B cell (primary cell): ENCODE results near the gene PRRT3. TPM values are rescaled to one million over a fixed set of nuclear protein-coding genes. Genes with fewer than 3 reads are reported as not detected.

Experiments
- ATAC-seq: fragments of 200-7000 bp; cut with Tn5 transposase; one replicate; pipeline ENCODE4 v1.10.0; 2021; ENCODE audit warnings: low read depth, mild to moderate bottlenecking, moderate number of reproducible peaks, moderate library complexity
- CTCF ChIA-PET: fragments of 350-600 bp; sonication (Branson Sonifier 250); formaldehyde crosslinking; loops from one replicate; lab custom pipeline; 2021; ENCODE audit warnings: antibody characterized with exemption, inconsistent platforms; lab: Charles Lee
- POLR2A ChIA-PET: fragments of 350-600 bp; sonication (Branson Sonifier 250); formaldehyde crosslinking; loops from one replicate; lab custom pipeline; 2021; ENCODE audit warnings: antibody characterized with exemption; lab: Charles Lee
- DNase-seq: peaks from one replicate; pipeline ENCODE4 v3.0.0; 2013
- H2AFZ ChIP-seq: 2 replicates; pipeline ENCODE4 v1.6.1; 2012; ENCODE audit warnings: mild to moderate bottlenecking, low read depth, low read length; ENCODE audit not compliant: insufficient read depth, poor library complexity, severe bottlenecking
- H3K27ac ChIP-seq, 2 donors: 1 replicate in 1 of 2; 2 replicates in 1 of 2; pipeline ENCODE4 v1.5.1; 2012 to 2013; ENCODE audit warnings: low read length in 2 of 2, mild to moderate bottlenecking in 2 of 2, moderate library complexity in 1 of 2
- H3K27me3 ChIP-seq, 4 experiments: fragments of 200-600 bp in 1 of 4; sonication (generic) in 1 of 4; replicated peaks in 1 of 4; 1 replicate in 2 of 4; 2 replicates in 2 of 4; pipeline versions ENCODE4 v1.6.1 to v1.7.0; 2013 to 2016; ENCODE audit warnings: low read length in 3 of 4, mild to moderate bottlenecking in 2 of 4, mixed read lengths in 1 of 4, moderate library complexity in 1 of 4; ENCODE audit not compliant: insufficient read depth in 4 of 4, control insufficient read depth in 3 of 4; ENCODE audit errors: control extremely low read depth in 1 of 4
- H3K36me3 ChIP-seq, 2 experiments: replicated peaks in 1 of 2; 1 replicate in 1 of 2; 2 replicates in 1 of 2; pipeline versions ENCODE4 v1.6.1 to v1.7.1; 2013; ENCODE audit warnings: low read length in 1 of 2; ENCODE audit not compliant: insufficient read depth in 2 of 2, control insufficient read depth in 1 of 2; ENCODE audit errors: control extremely low read depth in 1 of 2, extremely low read depth in 1 of 2
- H3K4me1 ChIP-seq, 2 donors: fragments of 200-600 bp in 1 of 2; sonication (generic) in 1 of 2; 1 replicate in 1 of 2; 2 replicates in 1 of 2; pipeline versions ENCODE4 v1.5.1 to v1.6.1; 2013 to 2017; ENCODE audit warnings: low read length in 2 of 2; ENCODE audit not compliant: control insufficient read depth in 2 of 2, insufficient read depth in 2 of 2
- H3K4me2 ChIP-seq: replicated peaks from 2 replicates; pipeline ENCODE3; 2012; ENCODE audit warnings: mild to moderate bottlenecking, low read depth, low read length; ENCODE audit not compliant: poor library complexity, severe bottlenecking
- H3K4me3 ChIP-seq, 5 experiments: fragments of 200-600 bp in 1 of 5; sonication (generic) in 1 of 5; 1 replicate in 3 of 5; 2 replicates in 2 of 5; pipeline versions ENCODE4 v1.5.1 to v1.7.0; 2011 to 2016; ENCODE audit warnings: low read length in 4 of 5, mild to moderate bottlenecking in 4 of 5, low read depth in 2 of 5, control low read depth in 1 of 5, moderate library complexity in 1 of 5; ENCODE audit not compliant: insufficient read depth in 1 of 5; ENCODE audit errors: control extremely low read depth in 1 of 5, extremely low read depth in 1 of 5
- H3K79me2 ChIP-seq: fragments of 200-600 bp; sonication (generic); one replicate; pipeline ENCODE4 v1.6.0; 2016; ENCODE audit warnings: low read length; ENCODE audit not compliant: control insufficient read depth, insufficient read depth
- H3K9ac ChIP-seq: fragments of 200-600 bp; sonication (generic); 2 replicates; pipeline ENCODE4 v1.6.1; 2017; ENCODE audit warnings: mild to moderate bottlenecking, low read length, moderate library complexity
- H3K9me3 ChIP-seq, 3 donors: one replicate each; pipeline versions ENCODE4 v1.6.1 to v1.7.1; 2013; ENCODE audit warnings: low read length in 2 of 3; ENCODE audit not compliant: control insufficient read depth in 2 of 3, insufficient read depth in 1 of 3; ENCODE audit errors: control extremely low read depth in 1 of 3
- H4K20me1 ChIP-seq: 2 replicates; pipeline ENCODE4 v1.6.0; 2012; ENCODE audit warnings: mild to moderate bottlenecking, low read length; ENCODE audit not compliant: insufficient read depth, control insufficient read depth, poor library complexity, severe bottlenecking
- H3K27ac Mint-ChIP-seq: one replicate; pipeline ENCODE4 v1.8.0; 2021; ENCODE audit warnings: mixed read lengths
- H3K27me3 Mint-ChIP-seq: one replicate; pipeline ENCODE4 v1.8.0; 2021; ENCODE audit warnings: mixed read lengths
- H3K4me1 Mint-ChIP-seq: one replicate; pipeline ENCODE4 v1.8.0; 2021; ENCODE audit warnings: mixed read lengths
- H3K4me3 Mint-ChIP-seq: one replicate; pipeline ENCODE4 v1.8.0; 2021; ENCODE audit warnings: mixed read lengths
- H3K9me3 Mint-ChIP-seq: one replicate; pipeline ENCODE4 v1.8.0; 2022; ENCODE audit warnings: mixed read lengths; ENCODE audit not compliant: insufficient read depth
- EZH2 ChIP-seq: IDR thresholded peaks from 2 replicates; pipeline ENCODE4 v1.6.1; 2012; ENCODE audit warnings: borderline replicate concordance, low read depth, mild to moderate bottlenecking, moderate library complexity, low read length; ENCODE audit not compliant: insufficient read depth, poor library complexity, severe bottlenecking
- WGBS: methylation state at CpG from one replicate; pipeline ENCODE4 v1.1.5; 2013; ENCODE audit warnings: missing lambda C conversion rate; ENCODE audit not compliant: insufficient coverage; 5-methylcytosine and 5-hydroxymethylcytosine counted together
- intact Hi-C: fragments of 100-400 bp; cut with micrococcal nuclease; formaldehyde crosslinking; loops from one replicate; pipeline ENCODE4 v1.10.0; 2022
- polyA plus RNA-seq: library from polyadenylated mRNA; depleted of rRNA; stranded (reverse); fragments of >200 nt; gene quantifications from 2 replicates; pipeline ENCODE4 v1.2.3, GENCODE V29; 2012
- total RNA-seq, 2 donors: library from RNA; stranded (reverse); fragments of 120-200 nt in 1 of 2; gene quantifications; 1 replicate in 1 of 2; 2 replicates in 1 of 2; pipeline versions ENCODE4 v1.2.3 to v1.2.4, GENCODE V29; 2013 to 2022
- TF ChIP-seq, protein P1 (sequence below): fragments of 200-600 bp; IDR thresholded peaks from one replicate; pipeline ENCODE4 v1.8.0; 2022; ENCODE audit warnings: antibody characterized with exemption, mild to moderate bottlenecking

Gene PRRT3
- total and polyA plus RNA-seq, 2 donors (not counting 1 experiment from before 2014, with no cell fraction given), result 1.7 to 3.9 TPM

DNA sequence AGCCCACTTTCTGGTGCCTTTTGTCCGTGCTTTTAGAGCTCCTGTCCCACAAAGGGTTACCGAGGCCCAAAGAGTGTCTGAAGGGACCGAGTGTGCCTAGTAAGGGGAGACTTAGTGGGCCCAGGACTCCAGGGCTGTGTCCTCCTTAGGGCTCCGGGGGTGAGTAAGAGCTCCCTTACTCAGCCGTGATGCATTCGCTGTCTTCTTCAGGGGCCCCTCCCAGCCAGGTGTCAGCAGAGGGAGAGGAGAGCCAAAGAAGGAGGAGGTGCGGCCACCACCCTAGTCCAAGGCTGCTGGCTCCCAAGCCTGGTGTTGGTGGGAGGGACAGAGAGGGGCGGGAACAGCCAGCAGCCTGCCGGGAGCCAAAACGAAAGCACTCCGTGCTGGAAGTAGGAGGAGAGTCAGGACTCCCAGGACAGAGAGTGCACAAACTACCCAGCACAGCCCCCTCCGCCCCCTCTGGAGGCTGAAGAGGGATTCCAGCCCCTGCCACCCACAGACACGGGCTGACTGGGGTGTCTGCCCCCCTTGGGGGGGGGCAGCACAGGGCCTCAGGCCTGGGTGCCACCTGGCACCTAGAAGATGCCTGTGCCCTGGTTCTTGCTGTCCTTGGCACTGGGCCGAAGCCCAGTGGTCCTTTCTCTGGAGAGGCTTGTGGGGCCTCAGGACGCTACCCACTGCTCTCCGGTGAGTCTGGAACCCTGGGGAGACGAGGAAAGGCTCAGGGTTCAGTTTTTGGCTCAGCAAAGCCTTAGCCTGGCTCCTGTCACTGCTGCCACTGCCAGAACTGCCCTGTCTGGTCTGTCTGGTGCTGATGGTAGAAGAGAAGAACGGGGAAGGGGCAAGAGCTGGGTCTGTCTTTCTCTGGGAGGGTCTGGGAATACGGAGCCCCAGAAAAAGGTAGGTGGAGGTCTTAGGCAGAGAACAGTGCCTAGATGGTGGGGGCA lies 35.2 kb downstream of the PRRT3 start, which contains the start of gene IL17RC:
TSS of gene IL17RC (plus strand) at position 365 of the 947 bp plus-strand sequence. CDS start at position 583, 218 bp downstream.
- Histone ChIP-seq H3K4me3 (peak within 1 kb of the TSS in 4 of 5 experiments; percentile 32 to 72 (median 50)), H3K27ac (no peak within 1 kb of the TSS), H3K36me3 (no peaks in the 10 kb centered on the region), H3K9me3 (no peaks in the 10 kb centered on the region), H4K20me1 (no peaks in the 10 kb centered on the region), H3K27me3 (peaks cover 0 to 29% (median 9%) of the 10 kb centered on the region in 4 experiments), H3K4me2 (peak within 1 kb of the TSS; percentile 98), H3K79me2 (no peaks in the 10 kb centered on the region), H3K9ac (peak within 1 kb of the TSS; percentile 68), H3K4me1 (peaks cover 17 to 20% of the 10 kb centered on the region in 2 donors), H2AFZ (peak within 1 kb of the TSS; percentile 78)
- Mint-ChIP-seq H3K4me1 (peaks cover 15% of the 10 kb centered on the region), H3K4me3 (peak within 1 kb of the TSS; percentile 83), H3K9me3 (no peaks in the 10 kb centered on the region), H3K27me3 (peaks cover 8% of the 10 kb centered on the region), H3K27ac (no peak within 1 kb of the TSS)
- DNase-seq (peak; percentile 35), ATAC-seq (peak; percentile 16)
- ChIA-PET POLR2A (interaction anchor here (1.3 kb wide), 1 partner anchor 16 kb away, joined by 6 read pairs; no protein-coding TSS in a partner anchor), CTCF (interaction anchor here (1.2 kb wide), 1 partner anchor 14 kb away, joined by 3 read pairs; no protein-coding TSS in a partner anchor)
- 45% methylated on average over 13 of the region's 19 CpGs for WGBS
- TF ChIP-seq EZH2, result no peak
- TF ChIP-seq, protein P1, sequence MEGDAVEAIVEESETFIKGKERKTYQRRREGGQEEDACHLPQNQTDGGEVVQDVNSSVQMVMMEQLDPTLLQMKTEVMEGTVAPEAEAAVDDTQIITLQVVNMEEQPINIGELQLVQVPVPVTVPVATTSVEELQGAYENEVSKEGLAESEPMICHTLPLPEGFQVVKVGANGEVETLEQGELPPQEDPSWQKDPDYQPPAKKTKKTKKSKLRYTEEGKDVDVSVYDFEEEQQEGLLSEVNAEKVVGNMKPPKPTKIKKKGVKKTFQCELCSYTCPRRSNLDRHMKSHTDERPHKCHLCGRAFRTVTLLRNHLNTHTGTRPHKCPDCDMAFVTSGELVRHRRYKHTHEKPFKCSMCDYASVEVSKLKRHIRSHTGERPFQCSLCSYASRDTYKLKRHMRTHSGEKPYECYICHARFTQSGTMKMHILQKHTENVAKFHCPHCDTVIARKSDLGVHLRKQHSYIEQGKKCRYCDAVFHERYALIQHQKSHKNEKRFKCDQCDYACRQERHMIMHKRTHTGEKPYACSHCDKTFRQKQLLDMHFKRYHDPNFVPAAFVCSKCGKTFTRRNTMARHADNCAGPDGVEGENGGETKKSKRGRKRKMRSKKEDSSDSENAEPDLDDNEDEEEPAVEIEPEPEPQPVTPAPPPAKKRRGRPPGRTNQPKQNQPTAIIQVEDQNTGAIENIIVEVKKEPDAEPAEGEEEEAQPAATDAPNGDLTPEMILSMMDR, result no peak
- intact Hi-C loops, result no loop called here
